Gastroesophageal sphincter (tissue), 2 donors: ENCODE results near the gene NKD2.

Experiments used
- EP300 ChIP-seq: sonication (generic); formaldehyde crosslinking; IDR thresholded peaks from one replicate; pipeline ENCODE4 v1.6.1; 2017; ENCODE audit warnings: antibody characterized with exemption, mild to moderate bottlenecking
- POLR2A ChIP-seq, 2 donors: fragments of 450-650 bp; IDR thresholded peaks; one replicate each; pipeline ENCODE4 v1.6.1; 2017; ENCODE audit warnings: antibody characterized with exemption in 2 of 2, mild to moderate bottlenecking in 2 of 2, moderate library complexity in 1 of 2

DNA sequence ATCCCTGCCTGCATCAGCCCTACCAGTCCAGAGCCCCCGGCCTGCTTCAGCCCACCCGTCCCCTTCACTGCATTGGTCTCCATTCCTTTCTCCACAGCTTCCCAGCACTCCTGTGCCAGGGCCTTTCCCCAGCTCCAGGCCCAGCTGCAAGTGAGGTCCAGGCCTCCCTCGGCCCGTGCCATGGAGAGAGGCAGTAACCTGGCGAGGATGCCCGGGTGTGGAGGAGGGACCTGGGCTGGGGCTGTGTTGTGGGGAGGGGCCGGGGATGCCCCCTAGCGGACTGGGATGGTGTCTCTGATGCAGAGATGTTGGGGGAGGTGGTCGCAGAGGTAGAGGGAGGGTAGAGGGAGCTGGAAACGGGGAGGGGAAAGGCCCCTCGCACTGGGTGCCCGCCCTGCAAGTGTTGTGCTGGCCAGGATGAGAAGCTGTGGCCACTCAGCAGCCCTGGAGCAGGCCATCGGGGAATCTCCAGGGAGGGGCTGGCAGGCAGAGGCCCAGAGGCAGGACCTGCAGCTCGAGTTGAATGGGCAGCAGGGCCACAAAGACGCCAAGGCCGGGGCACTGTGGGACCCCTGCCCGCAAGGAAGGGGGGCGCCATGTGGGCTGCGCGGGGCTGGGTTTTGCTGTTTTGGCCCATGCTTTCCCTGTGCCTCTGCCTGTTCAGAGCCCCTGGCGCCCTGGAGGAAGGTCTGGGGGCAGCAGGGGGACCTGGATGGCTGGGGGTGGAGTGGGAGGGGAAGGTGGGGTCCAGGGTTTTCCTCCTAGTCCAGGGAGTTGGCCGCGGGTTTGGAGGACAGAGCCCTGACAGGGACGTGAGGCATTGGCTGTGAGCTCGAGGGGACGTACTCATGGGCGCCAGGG is 26.0 kb upstream of the NKD2 start:
- TF ChIP-seq POLR2A (IDR thresholded peaks at IDR 0.05) = no peak
- no peak for TF ChIP-seq EP300
